Measurements from ENCODE around the gene FAM200B.

Gene FAM200B

GRCh38 chr4:15665753-15666365, 15.8 kb upstream of the FAM200B start:
- DNase-seq: no peak

- no peak for DNase-seq
Observed at GRCh38 chr4:15667006-15667405, 14.6 kb upstream of the FAM200B start.

GRCh38 chr4:15668566-15669435, 12.8 kb upstream of the FAM200B start:
- DNase-seq: no peak

GRCh38 chr4:15670576-15670975, 11.1 kb upstream of the FAM200B start:
- DNase-seq: no peak

- no peak for DNase-seq
Observed at GRCh38 chr4:15672101-15672500, 9.5 kb upstream of the FAM200B start.

- DNase-seq: no peak
Observed at GRCh38 chr4:15673337-15673736, 8.3 kb upstream of the FAM200B start.

- DNase-seq: no peak
Observed at GRCh38 chr4:15674046-15674445, 7.6 kb upstream of the FAM200B start.

- DNase-seq: no peak
Observed at GRCh38 chr4:15674926-15675325, 6.7 kb upstream of the FAM200B start.

GRCh38 chr4:15675356-15675755, 6.3 kb upstream of the FAM200B start:
- DNase-seq: no peak

- DNase-seq: no peak
Observed at GRCh38 chr4:15676039-15676438, 5.6 kb upstream of the FAM200B start.

GRCh38 chr4:15676899-15677298, 4.7 kb upstream of the FAM200B start:
- DNase-seq: no peak

GRCh38 chr4:15677507-15677988, 4.1 kb upstream of the FAM200B start:
- DNase-seq: peak; percentile 15

- DNase-seq: no peak
Observed at GRCh38 chr4:15681067-15681371, 608 bp upstream of the FAM200B start.

- no peak for DNase-seq
Observed at GRCh38 chr4:15682242-15683142, 865 bp downstream of the FAM200B start.

GRCh38 chr4:15683143-15683495, 1.5 kb downstream of the FAM200B start:
- DNase-seq: no peak

- no peak for DNase-seq
Observed at GRCh38 chr4:15684498-15684897, 2.9 kb downstream of the FAM200B start.

- DNase-seq: no peak
Observed at GRCh38 chr4:15688051-15688450, 6.4 kb downstream of the FAM200B start.

GRCh38 chr4:15689540-15689939, 7.9 kb downstream of the FAM200B start:
- DNase-seq: no peak

- DNase-seq: no peak
Observed at GRCh38 chr4:15690020-15690809, 8.6 kb downstream of the FAM200B start.

GRCh38 chr4:15691346-15692135, 9.9 kb downstream of the FAM200B start:
- no peak for DNase-seq

GRCh38 chr4:15692602-15693001, 11.0 kb downstream of the FAM200B start:
- no peak for DNase-seq
